HepG2 (cell line): Measurements from ENCODE around the gene MAML1. TPM values are rescaled to one million over a fixed set of nuclear protein-coding genes. Genes with fewer than 3 reads are reported as not detected.
A peak's percentile ranks its signal among the peaks of the same experiment; 100 is the strongest.

ENCODE experiments used
- EP300 ChIP-seq, 3 experiments: sonication (generic) in 1 of 3; formaldehyde crosslinking in 1 of 3; IDR thresholded peaks; 2 replicates each; pipeline versions ENCODE4 v1.5.1 to v1.6.1; 2011 to 2020; ENCODE audit warnings: low read depth in 2 of 3, low read length in 2 of 3, borderline replicate concordance in 1 of 3, improper control_type of control experiment in 1 of 3, mild to moderate bottlenecking in 1 of 3, missing genetic modification reagents in 1 of 3, moderate library complexity in 1 of 3
- HNF1B ChIP-seq: sonication (generic); formaldehyde crosslinking; IDR thresholded peaks from 2 replicates; pipeline ENCODE4 v1.5.1; 2020; ENCODE audit warnings: mild to moderate bottlenecking, moderate library complexity, missing genetic modification reagents
- HOXD1 ChIP-seq: sonication (generic); formaldehyde crosslinking; IDR thresholded peaks from 2 replicates; pipeline ENCODE4 v1.5.0; 2020; ENCODE audit warnings: missing genetic modification reagents
- IRF1 ChIP-seq: sonication (generic); formaldehyde crosslinking; IDR thresholded peaks from 2 replicates; pipeline ENCODE4 v1.4.0; 2020; ENCODE audit warnings: low read depth, mild to moderate bottlenecking, missing genetic modification reagents
- ISL2 ChIP-seq: sonication (generic); formaldehyde crosslinking; IDR thresholded peaks from 2 replicates; pipeline ENCODE4 v1.5.0; 2020; ENCODE audit warnings: missing genetic modification reagents
- NAIF1 ChIP-seq: sonication (generic); formaldehyde crosslinking; IDR thresholded peaks from 2 replicates; pipeline ENCODE4 v1.5.0; 2020; ENCODE audit warnings: mild to moderate bottlenecking, missing genetic modification reagents, borderline replicate concordance
- RBM22 ChIP-seq: fragments of 200-400 bp; formaldehyde crosslinking; optimal IDR thresholded peaks from 2 replicates; pipeline ENCODE3; 2017; ENCODE audit warnings: mild to moderate bottlenecking, low read length, moderate library complexity
- RNF2 ChIP-seq: fragments of 450-650 bp; conservative IDR thresholded peaks from 2 replicates; pipeline ENCODE4 v1.6.1; 2016; ENCODE audit warnings: low read depth
- SIN3A ChIP-seq: IDR thresholded peaks from 2 replicates; pipeline ENCODE4 v1.6.1; 2011; ENCODE audit warnings: low read depth, mild to moderate bottlenecking, control low read depth, low read length, borderline replicate concordance
- SNRNP70 ChIP-seq: fragments of 200-400 bp; formaldehyde crosslinking; IDR thresholded peaks from 2 replicates; pipeline ENCODE4 v1.6.1; 2017; ENCODE audit warnings: mild to moderate bottlenecking, low read depth, low read length, moderate library complexity
- SOX13 ChIP-seq, 3 experiments: fragments of 450-650 bp in 1 of 3; sonication (generic) in 1 of 3; formaldehyde crosslinking in 1 of 3; IDR thresholded peaks in 2 of 3; conservative IDR thresholded peaks in 1 of 3; 2 replicates each; pipeline versions ENCODE4 v1.5.0 to v1.6.1; 2016 to 2020; ENCODE audit warnings: antibody characterized with exemption in 1 of 3, mild to moderate bottlenecking in 1 of 3, missing compliant biosample characterization in 1 of 3, missing genetic modification reagents in 1 of 3, moderate library complexity in 1 of 3
- TFE3 ChIP-seq: IDR thresholded peaks from 2 replicates; pipeline ENCODE4 v1.6.1; 2016
- ZFP41 ChIP-seq: sonication (generic); formaldehyde crosslinking; IDR thresholded peaks from 2 replicates; pipeline ENCODE4 v1.4.0; 2020; ENCODE audit warnings: mild to moderate bottlenecking, missing genetic modification reagents, borderline replicate concordance
- ZNF207 ChIP-seq: fragments of 450-650 bp; IDR thresholded peaks from 2 replicates; pipeline ENCODE4 v1.6.1; 2016; ENCODE audit warnings: antibody characterized with exemption, borderline replicate concordance
- ZNF274 ChIP-seq: sonication (generic); formaldehyde crosslinking; IDR thresholded peaks from 2 replicates; pipeline ENCODE4 v1.5.1; 2020; ENCODE audit warnings: mild to moderate bottlenecking, missing genetic modification reagents
- ZNF672 ChIP-seq: sonication (generic); formaldehyde crosslinking; IDR thresholded peaks from 2 replicates; pipeline ENCODE4 v1.8.1; 2022; ENCODE audit warnings: missing genetic modification reagents
- ZNF674 ChIP-seq: sonication (generic); formaldehyde crosslinking; IDR thresholded peaks from 2 replicates; pipeline ENCODE4 v1.5.0; 2020; ENCODE audit warnings: low read depth, mild to moderate bottlenecking, missing genetic modification reagents
- polyA plus RNA-seq, 8 experiments: library from polyadenylated mRNA; depleted of rRNA in 3 of 8; stranded (reverse) in 7 of 8; unstranded in 1 of 8; fragments of >200 nt; fragmentation: Illumina TruSeq in 4 of 8; extraction: Trizol in 4 of 8; gene quantifications; 2 replicates each; pipeline versions ENCODE4 v1.2.1 to v1.2.3, GENCODE V29; 2011 to 2016; ENCODE audit warnings: low read depth in 4 of 8, missing spikeins in 1 of 8, mixed read lengths in 1 of 8; ENCODE audit not compliant: insufficient read depth in 1 of 8
- total RNA-seq, 5 experiments: library from RNA; depleted of rRNA; stranded (reverse); fragments of >200 nt; fragmentation: Illumina TruSeq; extraction: Trizol; gene quantifications; 2 replicates each; pipeline ENCODE4 v1.2.3, GENCODE V29; 2016; ENCODE audit warnings: low read depth in 1 of 5
- TF ChIP-seq, protein P1 (sequence below): sonication (generic); formaldehyde crosslinking; IDR thresholded peaks from 2 replicates; pipeline ENCODE4 v1.5.1; 2020; ENCODE audit warnings: mild to moderate bottlenecking, missing genetic modification reagents, borderline replicate concordance
- TF ChIP-seq, protein P2 (sequence below): sonication (generic); formaldehyde crosslinking; IDR thresholded peaks from 2 replicates; pipeline ENCODE4 v1.8.0; 2022; ENCODE audit warnings: missing genetic modification reagents, mild to moderate bottlenecking, borderline replicate concordance
- TF ChIP-seq, protein P3 (sequence below): IDR thresholded peaks from 2 replicates; pipeline ENCODE4 v1.6.1; 2016

MAML1 gene
- total and polyA plus RNA-seq, 2 of the 13 experiments (the other 11 are each of a cell fraction or from before 2014, with no cell fraction given), result 10.0 to 10.8 TPM

DNA sequence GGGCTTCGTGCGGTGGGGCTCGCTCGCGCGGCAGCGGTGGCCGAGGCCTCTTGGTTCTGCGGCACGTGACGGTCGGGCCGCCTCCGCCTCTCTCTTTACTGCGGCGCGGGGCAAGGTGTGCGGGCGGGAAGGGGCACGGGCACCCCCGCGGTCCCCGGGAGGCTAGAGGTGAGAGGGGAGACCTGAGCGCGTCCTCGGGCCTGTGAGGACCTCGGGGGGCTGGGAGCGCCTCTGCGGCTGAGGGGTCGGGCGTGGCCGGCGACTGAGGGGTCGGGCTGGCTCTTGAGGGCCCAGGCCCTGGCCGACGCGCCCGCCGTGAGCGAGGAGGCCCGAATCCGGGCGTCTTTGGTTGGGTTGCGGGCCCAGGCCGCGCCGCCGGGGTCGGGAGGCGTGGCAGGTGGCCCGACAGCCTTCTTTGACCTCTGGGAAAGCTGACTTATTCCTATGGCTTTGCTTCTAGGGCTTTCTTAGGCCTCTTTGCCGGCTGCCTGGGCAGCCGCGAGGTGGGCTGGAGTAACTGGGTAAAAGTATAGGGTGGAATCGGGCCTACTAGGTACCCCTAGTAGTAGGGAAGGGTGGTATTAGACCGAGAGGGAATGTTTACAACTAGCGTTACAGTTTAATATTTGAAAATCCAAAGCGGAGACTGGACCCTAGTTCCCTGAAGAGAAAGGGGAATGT, 33.5 kb upstream of the MAML1 start, which contains the start of gene CANX (continued):
- TF ChIP-seq IRF1 (CRISPR knock-in tag), result 0 out of 2 replicates have a peak, but pooled peaks have one; percentile 45
- TF ChIP-seq RBM22, result no peak
- no peak; the same call in 1 of the 2 replicates for TF ChIP-seq ISL2
- no peak for TF ChIP-seq SOX13 (IDR thresholded peaks at IDR 0.05)
- 0 out of 4 replicates have a peak, but pooled peaks of 1 of the 2 experiments have one; percentile 24 for TF ChIP-seq SOX13 (CRISPR knock-in tag; conservative IDR thresholded peaks at IDR 0.05 in 1 of 2, IDR thresholded peaks at IDR 0.05 in 1 of 2)
- 0 out of 2 replicates have a peak, but pooled peaks have one; percentile 19 for TF ChIP-seq HOXD1 (CRISPR knock-in tag)
- no peak for TF ChIP-seq ZNF674 (CRISPR knock-in tag)
- 0 out of 2 replicates have a peak, but pooled peaks have one; percentile 83 for TF ChIP-seq NAIF1 (CRISPR knock-in tag)
- peak; percentile 61; the same call in 1 of the 2 replicates for TF ChIP-seq TFE3 (CRISPR knock-in tag)
- no peak for TF ChIP-seq HNF1B (CRISPR knock-in tag)
- TF ChIP-seq, protein P1, sequence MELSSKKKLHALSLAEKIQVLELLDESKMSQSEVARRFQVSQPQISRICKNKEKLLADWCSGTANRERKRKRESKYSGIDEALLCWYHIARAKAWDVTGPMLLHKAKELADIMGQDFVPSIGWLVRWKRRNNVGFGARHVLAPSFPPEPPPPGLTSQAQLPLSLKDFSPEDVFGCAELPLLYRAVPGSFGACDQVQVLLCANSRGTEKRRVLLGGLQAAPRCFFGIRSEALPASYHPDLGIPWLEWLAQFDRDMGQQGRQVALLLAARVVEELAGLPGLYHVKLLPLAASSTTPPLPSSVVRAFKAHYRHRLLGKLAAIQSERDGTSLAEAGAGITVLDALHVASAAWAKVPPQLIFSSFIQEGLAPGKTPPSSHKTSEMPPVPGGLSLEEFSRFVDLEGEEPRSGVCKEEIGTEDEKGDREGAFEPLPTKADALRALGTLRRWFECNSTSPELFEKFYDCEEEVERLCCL, result no peak; the same call in 1 of the 2 replicates
- TF ChIP-seq ZNF207, result no peak
- TF ChIP-seq ZNF672 (CRISPR knock-in tag), result no peak
- TF ChIP-seq, protein P2, sequence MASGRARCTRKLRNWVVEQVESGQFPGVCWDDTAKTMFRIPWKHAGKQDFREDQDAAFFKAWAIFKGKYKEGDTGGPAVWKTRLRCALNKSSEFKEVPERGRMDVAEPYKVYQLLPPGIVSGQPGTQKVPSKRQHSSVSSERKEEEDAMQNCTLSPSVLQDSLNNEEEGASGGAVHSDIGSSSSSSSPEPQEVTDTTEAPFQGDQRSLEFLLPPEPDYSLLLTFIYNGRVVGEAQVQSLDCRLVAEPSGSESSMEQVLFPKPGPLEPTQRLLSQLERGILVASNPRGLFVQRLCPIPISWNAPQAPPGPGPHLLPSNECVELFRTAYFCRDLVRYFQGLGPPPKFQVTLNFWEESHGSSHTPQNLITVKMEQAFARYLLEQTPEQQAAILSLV (CRISPR knock-in tag), result no peak; the same call in 1 of the 2 replicates
- TF ChIP-seq, protein P3, sequence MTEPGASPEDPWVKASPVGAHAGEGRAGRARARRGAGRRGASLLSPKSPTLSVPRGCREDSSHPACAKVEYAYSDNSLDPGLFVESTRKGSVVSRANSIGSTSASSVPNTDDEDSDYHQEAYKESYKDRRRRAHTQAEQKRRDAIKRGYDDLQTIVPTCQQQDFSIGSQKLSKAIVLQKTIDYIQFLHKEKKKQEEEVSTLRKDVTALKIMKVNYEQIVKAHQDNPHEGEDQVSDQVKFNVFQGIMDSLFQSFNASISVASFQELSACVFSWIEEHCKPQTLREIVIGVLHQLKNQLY (CRISPR knock-in tag), result no peak
- TF ChIP-seq ZNF274 (CRISPR knock-in tag), result no peak
- no peak for TF ChIP-seq SNRNP70
- TF ChIP-seq ZFP41 (CRISPR knock-in tag), result no peak
- 0 out of 2 replicates have a peak, but pooled peaks have one; percentile 47 for TF ChIP-seq SIN3A
- no peak; the same call in 1 of the 2 replicates for TF ChIP-seq RNF2
- TF ChIP-seq EP300 (IDR thresholded peaks at IDR 0.05; ENCODE audit: low read depth in 2 of 2, low read length in 2 of 2), result no peak
- TF ChIP-seq EP300 (CRISPR knock-in tag; IDR thresholded peaks at IDR 0.05; ENCODE audit: borderline replicate concordance), result 0 out of 2 replicates have a peak, but pooled peaks have one; percentile 5
